GM21390 (cell line): Measurements from ENCODE around the gene APOM.

Experiments
- ATAC-seq: cut with Tn5 transposase; IDR thresholded peaks from one replicate; pipeline ENCODE4 v1.9.1; 2021; ENCODE audit not compliant: unreplicated experiment

APOM gene

GRCh38 chr6:31655349-31656237, at the start of gene APOM:
TSS of gene APOM (plus strand) at chr6:31655894. CDS start at chr6:31655967, 73 bp downstream.
- no peak for ATAC-seq

- ATAC-seq, result no peak
Observed at GRCh38 chr6:31607317-31607716, 48.4 kb upstream of the APOM start.

GRCh38 chr6:31609519-31610406, 45.9 kb upstream of the APOM start:
- ATAC-seq, result no peak

GRCh38 chr6:31610968-31611367, 44.7 kb upstream of the APOM start:
- ATAC-seq, result no peak

- no peak for ATAC-seq
Observed at GRCh38 chr6:31614075-31614619, 41.5 kb upstream of the APOM start.

GRCh38 chr6:31614684-31615578, 40.8 kb upstream of the APOM start, which contains the start of gene AIF1:
TSS of gene AIF1 (plus strand) at chr6:31615234. CDS start at chr6:31615330, 96 bp downstream.
- ATAC-seq, result no peak

GRCh38 chr6:31615748-31616147, 39.9 kb upstream of the APOM start:
- no peak for ATAC-seq

GRCh38 chr6:31617010-31617409, 38.7 kb upstream of the APOM start:
- no peak for ATAC-seq

- ATAC-seq, result peak; percentile 74
Observed at GRCh38 chr6:31619805-31620585, 35.7 kb upstream of the APOM start.

GRCh38 chr6:31620586-31621319, 34.9 kb upstream of the APOM start, which contains the start of gene PRRC2A:
TSS of gene PRRC2A (plus strand) at chr6:31620715. CDS start at chr6:31622790, 2,075 bp downstream.
- ATAC-seq, result peak; percentile 45

GRCh38 chr6:31621320-31621939, 34.3 kb upstream of the APOM start:
- no peak for ATAC-seq

GRCh38 chr6:31621991-31622390, 33.7 kb upstream of the APOM start:
- ATAC-seq, result no peak

GRCh38 chr6:31622684-31623091, 33.0 kb upstream of the APOM start:
- no peak for ATAC-seq

- ATAC-seq, result no peak
Observed at GRCh38 chr6:31624070-31624469, 31.6 kb upstream of the APOM start.

- ATAC-seq, result no peak
Observed at GRCh38 chr6:31626952-31627351, 28.7 kb upstream of the APOM start.

- no peak for ATAC-seq
Observed at GRCh38 chr6:31627690-31628287, 27.9 kb upstream of the APOM start.

- no peak for ATAC-seq
Observed at GRCh38 chr6:31629014-31629413, 26.7 kb upstream of the APOM start.
